ENCODE results near the gene KAZN. TPM values are rescaled to one million over a fixed set of nuclear protein-coding genes. Genes with fewer than 3 reads are reported as not detected.

Gene KAZN
- total and polyA plus RNA-seq, 2 donors (not counting 1 experiment from before 2014, with no cell fraction given) = 3.4 to 5.0 TPM

- Histone ChIP-seq H3K9ac (ENCODE audit: insufficient read depth, low read length) (no peak overlapping the region), H3K79me2 (ENCODE audit: control insufficient read depth, insufficient read depth, low read length) (no peaks in the 10 kb centered on the region), H3K4me1 (ENCODE audit: control insufficient read depth, extremely low read depth, insufficient read depth, low read length) (no peaks in the 10 kb centered on the region), H2AFZ (ENCODE audit: low read length) (no peak overlapping the region), H4K20me1 (ENCODE audit: control insufficient read depth, extremely low read depth, insufficient read depth, low read length) (peaks cover 2% of the 10 kb centered on the region), H3K9me3 (ENCODE audit: control insufficient read depth, insufficient read depth, low read depth, low read length) (no peaks in the 10 kb centered on the region), H3K36me3 (ENCODE audit: control insufficient read depth, insufficient read depth, low read length) (no peaks in the 10 kb centered on the region), H3K4me2 (ENCODE audit: extremely low read depth, insufficient read depth, low read length) (no peak overlapping the region), H3K27ac (ENCODE audit: insufficient read depth, low read length) (no peak overlapping the region), H3K27me3 (ENCODE audit: control insufficient read depth, insufficient read depth, low read length) (peaks cover 6% of the 10 kb centered on the region), H3K4me3 (replicated peaks in 1 of 4; ENCODE audit: control extremely low read depth in 1 of 4, insufficient read depth in 1 of 4, low read depth in 3 of 4, low read length in 4 of 4) (no peak overlapping the region)
- TF ChIP-seq EZH2 (IDR thresholded peaks at IDR 0.05; ENCODE audit: low read length, missing control alignments) = no peak
- TF ChIP-seq, protein P1, sequence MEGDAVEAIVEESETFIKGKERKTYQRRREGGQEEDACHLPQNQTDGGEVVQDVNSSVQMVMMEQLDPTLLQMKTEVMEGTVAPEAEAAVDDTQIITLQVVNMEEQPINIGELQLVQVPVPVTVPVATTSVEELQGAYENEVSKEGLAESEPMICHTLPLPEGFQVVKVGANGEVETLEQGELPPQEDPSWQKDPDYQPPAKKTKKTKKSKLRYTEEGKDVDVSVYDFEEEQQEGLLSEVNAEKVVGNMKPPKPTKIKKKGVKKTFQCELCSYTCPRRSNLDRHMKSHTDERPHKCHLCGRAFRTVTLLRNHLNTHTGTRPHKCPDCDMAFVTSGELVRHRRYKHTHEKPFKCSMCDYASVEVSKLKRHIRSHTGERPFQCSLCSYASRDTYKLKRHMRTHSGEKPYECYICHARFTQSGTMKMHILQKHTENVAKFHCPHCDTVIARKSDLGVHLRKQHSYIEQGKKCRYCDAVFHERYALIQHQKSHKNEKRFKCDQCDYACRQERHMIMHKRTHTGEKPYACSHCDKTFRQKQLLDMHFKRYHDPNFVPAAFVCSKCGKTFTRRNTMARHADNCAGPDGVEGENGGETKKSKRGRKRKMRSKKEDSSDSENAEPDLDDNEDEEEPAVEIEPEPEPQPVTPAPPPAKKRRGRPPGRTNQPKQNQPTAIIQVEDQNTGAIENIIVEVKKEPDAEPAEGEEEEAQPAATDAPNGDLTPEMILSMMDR (conservative IDR thresholded peaks at IDR 0.05 in 1 of 2, IDR thresholded peaks at IDR 0.05 in 1 of 2; ENCODE audit: low read depth in 1 of 2, low read length in 2 of 2) = no peak
- DNase-seq (ENCODE audit: low read depth in 2 of 2) = no peak
Measured at GRCh38 chr1:15101801-15102200, 503.3 kb downstream of the KAZN start.

DNA sequence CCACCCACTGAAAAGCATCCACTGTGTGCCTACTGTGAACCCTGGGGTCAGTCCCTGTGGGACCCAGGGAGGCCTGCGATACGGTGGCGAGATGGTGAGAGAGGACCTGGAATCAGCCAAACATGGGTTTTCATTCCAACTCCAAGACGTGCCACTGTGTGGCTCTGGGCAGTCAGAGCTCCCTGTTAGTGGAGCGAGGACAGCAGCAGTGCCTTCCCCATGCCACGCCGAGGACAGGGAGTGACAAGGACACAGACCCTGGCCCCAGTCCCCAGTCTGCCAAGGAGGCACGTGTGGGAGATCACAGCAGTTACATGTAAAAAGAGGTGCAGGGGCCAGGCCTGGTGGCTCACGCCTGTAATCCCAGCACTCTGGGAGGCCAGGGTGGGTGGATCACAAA is 504.2 kb downstream of the KAZN start:
- no peak overlapping the region for H3K4me2 ChIP-seq (ENCODE audit: extremely low read depth, insufficient read depth, low read length)
- H3K27me3 ChIP-seq (ENCODE audit: control insufficient read depth, insufficient read depth, low read length) = peaks cover 6% of the 10 kb centered on the region
- no peak overlapping the region for H3K4me3 ChIP-seq (replicated peaks in 1 of 4; ENCODE audit: control extremely low read depth in 1 of 4, insufficient read depth in 1 of 4, low read depth in 3 of 4, low read length in 4 of 4)
- H3K79me2 ChIP-seq (ENCODE audit: control insufficient read depth, insufficient read depth, low read length) = no peaks in the 10 kb centered on the region
- no peaks in the 10 kb centered on the region for H3K9me3 ChIP-seq (ENCODE audit: control insufficient read depth, insufficient read depth, low read depth, low read length)
- H3K27ac ChIP-seq (ENCODE audit: insufficient read depth, low read length) = no peak overlapping the region
- no peak overlapping the region for H2AFZ ChIP-seq (ENCODE audit: low read length)
- no peaks in the 10 kb centered on the region for H3K36me3 ChIP-seq (ENCODE audit: control insufficient read depth, insufficient read depth, low read length)
- no peak for TF ChIP-seq EZH2 (IDR thresholded peaks at IDR 0.05; ENCODE audit: low read length, missing control alignments)
- TF ChIP-seq, protein P1 (conservative IDR thresholded peaks at IDR 0.05 in 1 of 2, IDR thresholded peaks at IDR 0.05 in 1 of 2; ENCODE audit: low read depth in 1 of 2, low read length in 2 of 2) = no peak
- no peak for DNase-seq (ENCODE audit: low read depth in 2 of 2)
- no peak overlapping the region for H3K9ac ChIP-seq (ENCODE audit: insufficient read depth, low read length)
- H4K20me1 ChIP-seq (ENCODE audit: control insufficient read depth, extremely low read depth, insufficient read depth, low read length) = peaks cover 2% of the 10 kb centered on the region
- H3K4me1 ChIP-seq (ENCODE audit: control insufficient read depth, extremely low read depth, insufficient read depth, low read length) = no peaks in the 10 kb centered on the region

- Histone ChIP-seq H3K27ac (ENCODE audit: insufficient read depth, low read length) (no peak overlapping the region), H3K4me3 (replicated peaks in 1 of 4; ENCODE audit: control extremely low read depth in 1 of 4, insufficient read depth in 1 of 4, low read depth in 3 of 4, low read length in 4 of 4) (no peak overlapping the region), H3K4me2 (ENCODE audit: extremely low read depth, insufficient read depth, low read length) (no peak overlapping the region), H3K9me3 (ENCODE audit: control insufficient read depth, insufficient read depth, low read depth, low read length) (no peaks in the 10 kb centered on the region), H2AFZ (ENCODE audit: low read length) (no peak overlapping the region), H3K27me3 (ENCODE audit: control insufficient read depth, insufficient read depth, low read length) (peaks cover 6% of the 10 kb centered on the region), H3K4me1 (ENCODE audit: control insufficient read depth, extremely low read depth, insufficient read depth, low read length) (no peaks in the 10 kb centered on the region), H3K36me3 (ENCODE audit: control insufficient read depth, insufficient read depth, low read length) (no peaks in the 10 kb centered on the region), H3K9ac (ENCODE audit: insufficient read depth, low read length) (no peak overlapping the region), H3K79me2 (ENCODE audit: control insufficient read depth, insufficient read depth, low read length) (no peaks in the 10 kb centered on the region), H4K20me1 (ENCODE audit: control insufficient read depth, extremely low read depth, insufficient read depth, low read length) (peaks cover 2% of the 10 kb centered on the region)
- TF ChIP-seq, protein P1 (conservative IDR thresholded peaks at IDR 0.05 in 1 of 2, IDR thresholded peaks at IDR 0.05 in 1 of 2; ENCODE audit: low read depth in 1 of 2, low read length in 2 of 2) = no peak
- TF ChIP-seq EZH2 (IDR thresholded peaks at IDR 0.05; ENCODE audit: low read length, missing control alignments) = no peak
- DNase-seq (ENCODE audit: low read depth in 2 of 2) = no peak
Measured at GRCh38 chr1:15103211-15103610, 504.7 kb downstream of the KAZN start.

Data from fibroblast of lung (primary cell).